Suprapubic skin (tissue), 4 donors: ENCODE data around the gene YWHAE. TPM values are rescaled to one million over a fixed set of nuclear protein-coding genes. Genes with fewer than 3 reads are reported as not detected.

ENCODE experiments used
- DNase-seq, 2 donors: peaks; one replicate each; pipeline ENCODE4 v3.0.0-alpha.2; 2019; ENCODE audit warnings: low spot score in 2 of 2
- H3K27ac ChIP-seq: fragments of 200-600 bp; sonication (generic); one replicate; pipeline ENCODE4 v1.5.1; 2019
- H3K27me3 ChIP-seq: fragments of 200-600 bp; sonication (generic); one replicate; pipeline ENCODE4 v1.5.1; 2019
- H3K36me3 ChIP-seq: fragments of 200-600 bp; sonication (generic); one replicate; pipeline ENCODE4 v1.5.1; 2019
- H3K4me1 ChIP-seq: fragments of 200-600 bp; sonication (generic); one replicate; pipeline ENCODE4 v1.5.1; 2019
- H3K4me3 ChIP-seq: fragments of 200-600 bp; sonication (generic); one replicate; pipeline ENCODE4 v1.5.1; 2019; ENCODE audit warnings: mild to moderate bottlenecking
- H3K9me3 ChIP-seq: fragments of 200-600 bp; sonication (generic); one replicate; pipeline ENCODE4 v1.5.1; 2019
- CTCF ChIP-seq, 2 donors: fragments of 200-600 bp in 1 of 2; fragments of 450-650 bp in 1 of 2; sonication (generic) in 1 of 2; IDR thresholded peaks; one replicate each; pipeline ENCODE4 v1.5.1; 2016 to 2019; ENCODE audit warnings: antibody characterized with exemption in 2 of 2, mild to moderate bottlenecking in 1 of 2, moderate library complexity in 1 of 2
- EP300 ChIP-seq: sonication (generic); formaldehyde crosslinking; IDR thresholded peaks from one replicate; pipeline ENCODE4 v1.6.1; 2017; ENCODE audit warnings: antibody characterized with exemption
- POLR2A ChIP-seq, 2 donors: fragments of 450-650 bp; IDR thresholded peaks; one replicate each; pipeline ENCODE4 v1.6.1; 2017; ENCODE audit warnings: antibody characterized with exemption in 2 of 2, mild to moderate bottlenecking in 2 of 2, moderate library complexity in 2 of 2
- POLR2AphosphoS5 ChIP-seq, 3 donors: sonication (generic); formaldehyde crosslinking; IDR thresholded peaks; one replicate each; pipeline ENCODE4 v1.6.1; 2017; ENCODE audit warnings: antibody characterized with exemption in 3 of 3
- WGBS: methylation state at CpG from one replicate; pipeline ENCODE4 v1.1.5; 2018; 5-methylcytosine and 5-hydroxymethylcytosine counted together
- total RNA-seq, 4 donors: library from RNA; depleted of rRNA; stranded (reverse); fragments of >200 nt; gene quantifications; one replicate each; pipeline ENCODE4 v1.1.0, GENCODE V29; 2016

The YWHAE gene
- total RNA-seq, 4 donors from 2014 or later = 467 to 572 (median 520) TPM

- 86% methylated on average over 17 of the region's 19 CpGs for WGBS
- no peak for DNase-seq
These were observed 95.0 kb downstream of the YWHAE start for GRCh38 chr17:1304962-1305563.

GRCh38 chr17:1304522-1304921 lies 95.5 kb downstream of the YWHAE start:
- Histone ChIP-seq H3K36me3 (no peaks in the 10 kb centered on the region), H3K27ac (no peak overlapping the region), H3K4me3 (no peak overlapping the region), H3K9me3 (no peaks in the 10 kb centered on the region), H3K27me3 (peaks cover 41% of the 10 kb centered on the region), H3K4me1 (no peaks in the 10 kb centered on the region)
- 70% methylated on average over 5 of the region's 5 CpGs for WGBS
- no peak for DNase-seq
- TF ChIP-seq POLR2AphosphoS5 (IDR thresholded peaks at IDR 0.05) (no peak), CTCF (IDR thresholded peaks at IDR 0.05) (no peak), POLR2A (IDR thresholded peaks at IDR 0.05) (no peak), EP300 (no peak)

More at GRCh38 chr17:1304962-1305563, 95.0 kb downstream of the YWHAE start:
- TF ChIP-seq CTCF (IDR thresholded peaks at IDR 0.05) (no peak), EP300 (no peak), POLR2A (IDR thresholded peaks at IDR 0.05) (no peak), POLR2AphosphoS5 (IDR thresholded peaks at IDR 0.05) (no peak)
- no peak overlapping the region for H3K4me3 ChIP-seq
- no peaks in the 10 kb centered on the region for H3K9me3 ChIP-seq
- no peaks in the 10 kb centered on the region for H3K36me3 ChIP-seq
- no peaks in the 10 kb centered on the region for H3K4me1 ChIP-seq
- no peak overlapping the region for H3K27ac ChIP-seq
- peaks cover 36% of the 10 kb centered on the region for H3K27me3 ChIP-seq

GRCh38 chr17:1302761-1303160 lies 97.3 kb downstream of the YWHAE start:
- peaks cover 58% of the 10 kb centered on the region for H3K27me3 ChIP-seq

GRCh38 chr17:1301546-1301945 lies 98.5 kb downstream of the YWHAE start:
- H3K27me3 ChIP-seq = peaks cover 61% of the 10 kb centered on the region

More at GRCh38 chr17:1302761-1303160, 97.3 kb downstream of the YWHAE start:
- Histone ChIP-seq H3K4me1 (peaks cover 4% of the 10 kb centered on the region), H3K9me3 (no peaks in the 10 kb centered on the region), H3K4me3 (no peak overlapping the region), H3K36me3 (no peaks in the 10 kb centered on the region), H3K27ac (no peak overlapping the region)
- WGBS = 82% methylated on average over 9 of the region's 18 CpGs
- no peak for DNase-seq
- TF ChIP-seq POLR2AphosphoS5 (IDR thresholded peaks at IDR 0.05) (no peak), POLR2A (IDR thresholded peaks at IDR 0.05) (no peak), CTCF (IDR thresholded peaks at IDR 0.05) (no peak), EP300 (no peak)

More at GRCh38 chr17:1301546-1301945, 98.5 kb downstream of the YWHAE start:
- TF ChIP-seq CTCF (IDR thresholded peaks at IDR 0.05) (no peak), POLR2A (IDR thresholded peaks at IDR 0.05) (no peak), EP300 (no peak), POLR2AphosphoS5 (IDR thresholded peaks at IDR 0.05) (no peak)
- no peak for DNase-seq
- WGBS = 66% methylated on average over 14 of the region's 14 CpGs
- Histone ChIP-seq H3K4me3 (no peak overlapping the region), H3K27ac (no peak overlapping the region), H3K36me3 (no peaks in the 10 kb centered on the region), H3K4me1 (peaks cover 4% of the 10 kb centered on the region), H3K9me3 (no peaks in the 10 kb centered on the region)
